Fibroblast of skin of back (primary cell): ENCODE results near the gene TEAD4. TPM values are rescaled to one million over a fixed set of nuclear protein-coding genes. Genes with fewer than 3 reads are reported as not detected.

Source experiments
- DNase-seq: peaks from one replicate; pipeline ENCODE4 v3.0.0-alpha.2; 2013
- polyA plus RNA-seq, 2 experiments: library from polyadenylated mRNA; unstranded; fragments of 120-200 nt; gene quantifications; one replicate each; pipeline ENCODE4 v1.2.1, GENCODE V29; 2013; ENCODE audit not compliant: insufficient read length in 2 of 2

TEAD4 gene
- polyA plus RNA-seq (2013, experiment 1 of 2; ENCODE audit: insufficient read length), result 43.1 TPM
- 24.8 TPM for polyA plus RNA-seq (2013, experiment 2 of 2; ENCODE audit: insufficient read length)

DNA sequence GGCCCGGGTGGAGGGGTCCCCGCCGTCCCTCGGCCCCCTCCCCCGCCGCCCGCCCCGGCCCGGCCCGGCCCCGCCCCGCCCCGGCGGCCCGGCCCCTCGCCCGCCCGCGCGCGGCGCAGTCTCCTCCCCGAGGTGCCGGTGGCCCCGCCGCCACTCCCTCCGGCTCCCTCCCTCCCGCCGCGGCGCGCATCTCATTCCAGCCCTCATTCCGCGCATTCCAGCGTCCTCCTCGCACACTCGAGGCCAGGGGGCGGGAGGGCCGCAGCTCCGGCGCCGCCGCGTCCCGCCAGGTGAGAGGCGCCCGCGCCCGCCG, at the start of gene TEAD4:
TEAD4 (plus strand) TSS at position 206 of the 313 bp plus-strand sequence.
- peak; percentile 92 for DNase-seq

- no peak for DNase-seq
Observed at GRCh38 chr12:2912216-2912575, 47.0 kb upstream of the TEAD4 start.

- no peak for DNase-seq
Observed at GRCh38 chr12:2919249-2919648, 39.9 kb upstream of the TEAD4 start.

- no peak for DNase-seq
Observed at GRCh38 chr12:2922329-2922728, 36.9 kb upstream of the TEAD4 start.

DNA sequence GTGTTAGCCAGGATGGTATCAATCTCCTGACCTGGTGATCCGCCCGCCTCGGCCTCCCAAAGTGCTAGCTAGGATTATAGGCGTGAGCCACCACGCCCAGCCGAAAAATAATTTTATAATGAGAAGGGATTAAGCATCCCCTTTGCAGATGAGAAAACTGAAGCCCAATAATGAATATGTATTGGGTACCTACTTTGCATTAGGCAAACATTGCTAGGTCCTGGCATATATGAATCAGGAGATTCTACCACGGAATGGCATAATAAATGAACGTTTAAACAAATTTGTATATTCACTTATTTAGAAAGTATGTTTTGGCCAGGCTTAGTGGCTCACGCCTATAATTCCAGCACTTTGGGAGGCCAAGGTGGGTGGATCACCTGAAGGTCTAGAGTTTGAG, 36.1 kb upstream of the TEAD4 start:
- DNase-seq, result no peak

- no peak for DNase-seq
Observed at GRCh38 chr12:2924019-2924418, 35.2 kb upstream of the TEAD4 start.

DNA sequence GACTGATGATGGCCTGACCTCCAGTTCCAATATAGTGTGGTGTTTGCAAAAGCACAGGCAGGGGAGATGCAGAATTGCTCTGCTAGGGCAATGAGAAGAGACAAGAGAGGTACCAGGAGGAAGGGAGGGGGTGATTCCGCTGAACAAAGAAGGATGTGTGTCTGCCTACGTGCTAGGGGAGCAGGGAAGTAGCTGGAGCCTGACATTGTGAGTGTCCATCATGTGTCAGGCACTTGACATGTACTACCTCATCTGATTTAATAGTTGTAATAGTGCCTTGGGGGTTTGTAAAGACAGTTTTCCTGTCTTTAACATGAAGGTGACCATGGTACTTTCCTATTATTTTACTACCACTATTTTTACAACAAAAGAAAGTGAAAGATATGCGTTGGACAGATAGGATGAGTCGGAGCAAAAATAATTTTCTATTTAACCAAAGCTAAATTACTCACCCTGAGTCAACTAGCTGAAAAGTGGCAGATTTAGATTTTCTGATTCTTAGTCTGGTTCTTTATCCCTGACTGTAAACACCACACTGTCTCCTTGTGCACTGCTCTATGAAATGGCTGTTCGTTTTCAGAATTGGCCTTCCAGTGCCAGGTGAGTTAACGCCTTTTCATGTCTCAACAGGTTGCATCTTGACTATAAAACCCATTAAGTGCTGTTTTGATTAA, 33.7 kb upstream of the TEAD4 start:
- peak; percentile 22 for DNase-seq

DNA sequence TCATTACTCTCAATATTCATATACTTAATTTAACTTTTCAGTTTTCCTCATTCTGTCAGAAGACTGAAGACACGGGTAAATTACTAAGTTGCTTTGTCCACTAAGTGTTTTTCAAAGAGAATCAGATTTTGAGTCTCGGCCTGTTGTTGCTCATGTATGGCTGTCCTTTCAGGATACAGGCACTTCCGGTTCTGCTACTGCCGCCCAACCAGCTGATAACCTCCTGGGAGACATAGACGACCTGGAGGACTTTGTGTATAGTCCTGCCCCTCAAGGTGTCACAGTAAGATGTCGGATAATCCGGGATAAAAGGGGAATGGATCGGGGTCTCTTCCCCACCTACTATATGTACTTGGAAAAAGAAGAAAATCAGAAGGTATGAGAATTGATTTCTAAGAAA, 28.3 kb upstream of the TEAD4 start:
- no peak for DNase-seq

- DNase-seq, result no peak
Observed at GRCh38 chr12:2933586-2933985, 25.6 kb upstream of the TEAD4 start.

GRCh38 chr12:2934371-2934770, 24.8 kb upstream of the TEAD4 start:
- DNase-seq, result no peak

GRCh38 chr12:2936301-2936700, 22.9 kb upstream of the TEAD4 start:
- no peak for DNase-seq

GRCh38 chr12:2937500-2937899, 21.7 kb upstream of the TEAD4 start:
- no peak for DNase-seq

DNA sequence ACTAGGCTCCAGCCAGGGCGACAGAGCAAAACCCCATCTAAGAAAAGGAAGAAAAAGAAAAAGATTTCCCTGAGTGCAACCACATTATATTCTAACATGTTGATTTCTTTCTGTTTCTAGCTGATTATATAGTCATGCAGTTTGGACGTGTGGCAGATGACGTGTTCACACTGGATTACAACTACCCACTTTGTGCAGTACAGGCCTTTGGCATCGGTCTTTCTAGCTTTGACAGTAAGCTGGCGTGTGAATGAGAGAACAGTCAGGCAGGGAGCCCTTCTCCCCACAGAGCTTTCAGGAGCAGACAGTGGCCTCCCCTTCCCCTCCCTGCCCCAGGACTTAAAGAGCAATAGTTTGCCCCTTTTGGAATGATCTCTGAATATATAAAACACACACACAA, 20.0 kb upstream of the TEAD4 start:
- no peak for DNase-seq

DNA sequence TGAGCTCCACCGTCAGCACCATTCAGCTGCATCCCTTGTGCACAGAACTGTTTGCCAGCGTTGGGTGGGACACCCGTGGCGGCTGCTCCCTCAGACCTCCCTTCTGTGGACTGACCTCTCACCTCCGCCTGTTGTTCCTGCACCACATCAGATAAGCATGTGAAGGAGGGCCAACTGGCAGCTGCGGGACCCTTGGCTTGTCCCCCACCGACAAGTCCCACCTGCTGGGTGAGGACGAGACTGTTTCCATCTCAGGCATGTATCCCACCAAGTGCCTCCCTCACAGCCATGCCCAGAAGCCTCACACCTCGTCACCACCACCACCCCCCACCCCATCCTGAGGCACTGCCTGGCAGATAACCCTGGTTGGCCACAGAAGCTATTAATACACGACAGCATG, 18.6 kb upstream of the TEAD4 start:
- no peak for DNase-seq

GRCh38 chr12:2941524-2941923, 17.7 kb upstream of the TEAD4 start:
- no peak for DNase-seq

DNA sequence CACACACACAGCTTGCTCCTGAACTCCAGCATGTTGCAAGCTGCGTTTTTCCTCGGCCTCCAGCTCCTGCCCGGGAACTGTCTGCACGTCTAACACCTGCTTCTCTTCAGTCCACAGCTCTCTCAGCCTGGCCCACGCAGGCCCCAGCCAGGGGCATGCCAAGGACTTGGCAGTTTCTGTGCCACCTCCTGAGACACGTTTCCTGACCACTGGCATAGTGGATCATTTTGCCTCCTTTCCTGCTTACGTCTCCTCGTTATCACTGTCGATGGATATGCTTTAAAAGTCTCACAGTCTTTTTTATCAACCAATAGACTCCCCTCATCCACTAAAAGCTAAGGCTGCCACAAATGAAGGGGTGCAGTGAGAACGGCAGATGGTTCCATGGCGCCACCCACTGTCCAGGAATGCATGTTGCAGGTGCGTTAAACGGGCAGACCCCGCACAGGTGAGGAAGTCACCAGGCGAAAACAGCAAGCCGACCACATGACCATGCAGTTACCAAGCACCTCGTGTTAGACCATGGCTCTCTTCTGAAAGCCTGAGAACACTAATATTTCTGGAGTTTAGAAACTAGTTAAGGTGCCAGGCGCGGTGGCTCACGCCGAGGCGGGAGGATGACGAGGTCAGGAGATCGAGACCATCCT, 14.7 kb upstream of the TEAD4 start:
- DNase-seq, result no peak

DNA sequence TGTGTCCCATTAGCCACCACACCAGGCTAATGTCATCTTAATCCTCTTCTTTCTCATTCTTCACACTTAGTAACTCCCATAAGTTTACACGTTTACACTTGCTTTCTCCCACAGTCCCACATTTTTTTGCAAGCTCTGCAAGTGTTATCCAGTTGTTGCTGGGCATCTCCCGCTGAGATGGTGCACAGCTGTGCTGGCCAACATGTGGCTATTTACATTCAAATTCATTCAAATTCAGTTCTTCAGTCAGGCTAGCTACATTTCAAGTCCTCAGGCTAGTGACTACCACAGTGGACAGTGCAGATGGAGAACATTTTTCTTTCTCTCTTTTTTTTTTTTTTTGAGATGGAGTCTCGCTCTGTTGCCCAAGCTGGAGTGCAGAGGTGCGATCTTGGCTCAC, 9.8 kb upstream of the TEAD4 start:
- DNase-seq, result no peak

DNA sequence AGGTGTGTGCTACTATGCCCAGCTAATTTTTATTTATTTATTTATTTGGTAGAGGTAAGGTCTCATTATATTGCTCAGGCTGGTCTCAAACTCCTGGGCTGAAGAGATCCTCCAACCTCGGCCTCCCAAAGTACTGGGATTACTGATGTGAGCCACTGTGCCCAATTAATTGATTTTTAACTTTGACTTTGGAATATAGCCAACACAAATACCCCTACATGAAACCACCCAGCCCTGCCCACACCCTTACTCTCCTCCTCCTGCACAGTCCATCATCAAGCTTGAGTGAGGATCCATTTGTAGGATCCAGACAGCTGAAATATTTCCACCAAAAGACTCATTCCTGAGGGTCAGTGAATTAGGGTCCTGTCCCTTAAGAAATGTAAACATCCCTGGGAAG, 3.3 kb upstream of the TEAD4 start:
- no peak for DNase-seq

DNA sequence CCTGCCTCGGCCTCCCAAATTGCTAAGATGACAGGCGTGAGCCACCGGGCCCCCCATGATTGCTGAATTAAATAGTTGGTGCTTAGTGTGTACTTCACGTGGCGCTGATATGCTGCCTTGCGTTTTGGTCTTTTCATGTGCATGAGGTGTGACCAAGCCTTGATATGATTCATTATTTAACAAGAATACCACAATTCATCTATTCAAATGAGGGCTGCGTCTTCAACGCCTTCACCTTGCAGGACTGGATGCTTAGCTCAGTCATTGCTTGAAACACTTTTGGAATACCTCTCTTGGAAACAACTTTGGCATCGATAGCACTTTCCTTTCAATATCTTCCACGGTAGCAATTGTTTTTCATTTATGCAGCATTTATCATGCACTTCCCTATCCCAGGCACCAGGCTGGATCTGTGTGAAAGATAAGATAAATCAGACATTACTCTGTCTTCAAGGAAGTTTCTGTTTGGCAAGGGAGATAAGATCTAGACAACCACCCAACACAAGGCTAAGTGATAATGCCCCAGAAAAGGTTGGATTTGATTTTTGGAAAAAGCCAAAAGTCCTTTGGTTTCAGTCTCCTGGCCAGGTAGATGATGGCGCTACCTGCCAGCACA, 1.3 kb upstream of the TEAD4 start:
- DNase-seq, result no peak

DNA sequence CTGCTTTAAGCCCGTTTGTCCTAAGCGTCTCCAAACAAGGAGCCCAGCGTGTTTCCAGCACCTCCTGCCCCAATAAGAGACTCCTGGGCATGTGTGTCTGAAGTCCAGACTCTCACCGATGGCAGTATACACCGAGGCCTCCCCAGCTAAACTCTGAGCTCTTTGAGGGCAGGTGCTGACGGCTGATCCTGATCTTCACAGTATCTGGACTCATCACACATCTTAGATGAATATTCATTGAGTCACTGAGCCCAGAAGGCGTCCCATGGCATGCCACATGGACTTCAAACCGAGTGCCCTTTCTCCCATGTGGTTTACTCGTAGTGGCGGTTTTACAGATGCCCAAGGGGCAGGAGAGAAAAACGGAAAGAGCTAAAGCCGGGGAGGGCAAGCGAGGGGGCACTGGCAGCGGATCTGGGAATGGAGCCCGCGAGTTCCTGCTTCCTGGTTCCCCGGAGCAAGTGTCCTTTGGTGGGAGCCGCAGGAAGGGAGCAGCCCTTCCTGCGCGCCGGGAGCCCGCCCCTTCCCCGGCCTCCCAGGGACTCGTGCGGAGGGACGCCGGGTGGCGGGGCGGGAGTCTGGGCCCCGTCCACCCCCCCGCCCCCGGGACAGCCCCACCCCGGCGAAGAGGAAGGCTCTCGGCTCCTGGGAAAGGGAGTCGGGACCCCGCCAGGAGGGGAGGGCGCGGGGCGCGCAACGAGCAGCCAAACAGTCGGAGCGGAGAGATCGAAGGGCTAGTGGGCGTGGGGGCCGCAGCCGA, 585 bp upstream of the TEAD4 start:
- peak; percentile 90 for DNase-seq

DNA sequence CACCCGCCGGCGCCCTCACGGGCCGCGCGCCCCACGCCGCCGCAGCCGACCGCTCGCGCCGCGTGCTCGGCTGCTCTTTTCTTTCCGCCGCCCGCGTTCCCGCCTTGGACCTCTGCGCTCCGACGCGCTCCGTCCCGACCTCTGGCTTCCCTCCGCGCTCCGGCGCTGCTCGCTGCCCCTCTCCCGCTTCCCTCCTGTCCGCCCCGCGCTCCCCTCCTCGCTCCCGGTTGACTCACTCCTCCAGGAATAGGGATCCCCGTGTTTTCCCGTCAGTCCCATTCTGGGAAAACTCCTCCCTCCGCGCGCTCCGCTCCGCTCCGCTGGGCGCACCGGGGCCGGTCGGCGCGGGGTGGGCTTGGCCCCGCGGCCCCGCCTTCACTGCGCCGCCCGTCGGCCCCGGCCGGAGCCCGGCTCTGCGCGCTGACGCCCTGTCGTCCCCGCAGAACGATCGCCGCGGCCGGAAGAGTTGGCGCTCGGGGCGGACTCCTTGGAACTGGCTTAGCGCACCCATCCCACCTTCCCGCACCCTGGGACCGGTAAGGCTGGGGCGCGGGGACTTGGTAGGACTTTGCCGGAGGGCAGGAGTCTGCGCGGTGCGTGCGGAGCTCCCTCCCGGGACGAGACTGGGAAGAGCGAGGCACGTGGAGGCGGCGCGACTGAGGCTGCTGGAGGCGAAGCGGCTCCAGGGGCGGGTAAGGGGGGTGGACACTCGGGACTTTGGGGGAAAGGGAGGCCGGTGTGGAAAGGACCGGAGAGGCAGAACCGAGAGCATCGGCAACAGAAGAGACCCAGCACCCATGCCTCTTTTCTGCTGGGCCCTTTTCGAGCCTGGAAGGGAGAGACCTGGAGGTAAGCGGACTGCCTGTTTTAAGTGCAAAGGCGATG, 550 bp downstream of the TEAD4 start:
- DNase-seq, result peak; percentile 80

GRCh38 chr12:2960390-2960956, 1.3 kb downstream of the TEAD4 start:
- peak; percentile 65 for DNase-seq
